ENCODE results near the gene FHAD1.
"Not testable (repeated sequence)": the region's sequence is repeated elsewhere in the genome, so short reads cannot be mapped to it uniquely, and the experiment has no call there.

The FHAD1 gene

GRCh38 chr1:15287035-15287979, 40.3 kb downstream of the FHAD1 start:
- Histone ChIP-seq H3K4me3 (ENCODE audit: low read length) (no peak overlapping the region), H3K27me3 (ENCODE audit: control insufficient read depth, insufficient read depth, low read length) (peaks cover 22% of the 10 kb centered on the region), H3K9ac (ENCODE audit: low read depth, low read length) (no peak overlapping the region), H3K4me2 (ENCODE audit: low read length) (no peak overlapping the region), H3K9me3 (replicated peaks; ENCODE audit: low read length) (no peaks in the 10 kb centered on the region), H3K4me1 (ENCODE audit: control insufficient read depth, insufficient read depth, low read length) (no peaks in the 10 kb centered on the region), H3K36me3 (ENCODE audit: insufficient read depth, low read length) (no peaks in the 10 kb centered on the region)

- Histone ChIP-seq H3K9ac (ENCODE audit: low read depth, low read length) (no peak overlapping the region), H3K4me3 (ENCODE audit: low read length) (no peak overlapping the region)
These were observed 41.3 kb downstream of the FHAD1 start for GRCh38 chr1:15288173-15288926.

DNA sequence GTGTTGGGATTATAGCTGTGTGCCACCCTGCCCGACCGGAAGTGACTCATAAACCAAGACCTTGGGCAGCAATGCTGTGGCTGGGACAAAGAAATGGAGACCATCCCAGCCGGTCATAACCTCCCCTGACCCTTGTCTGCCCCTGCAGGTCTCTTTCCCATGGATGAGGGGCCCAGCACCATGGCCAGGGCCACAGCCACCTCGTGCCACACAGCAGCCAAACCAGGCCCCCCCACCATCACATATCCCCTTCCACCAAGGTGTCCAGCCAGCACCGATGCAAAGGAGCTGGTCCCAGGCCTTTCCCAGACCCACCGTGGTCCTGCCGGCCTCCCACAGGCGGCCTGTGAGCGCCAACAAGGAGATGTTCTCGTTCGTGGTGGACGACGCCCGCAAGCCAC, 42.2 kb downstream of the FHAD1 start:
- peaks cover 15% of the 10 kb centered on the region for H3K27me3 ChIP-seq (ENCODE audit: control insufficient read depth, insufficient read depth, low read length)
- no peaks in the 10 kb centered on the region for H3K36me3 ChIP-seq (ENCODE audit: insufficient read depth, low read length)
- H3K4me1 ChIP-seq (ENCODE audit: control insufficient read depth, insufficient read depth, low read length), result no peaks in the 10 kb centered on the region
- H3K9ac ChIP-seq (ENCODE audit: low read depth, low read length), result no peak overlapping the region
- H3K4me3 ChIP-seq (ENCODE audit: low read length), result no peak overlapping the region
- no peaks in the 10 kb centered on the region for H3K9me3 ChIP-seq (replicated peaks; ENCODE audit: low read length)
- H3K4me2 ChIP-seq (ENCODE audit: low read length), result no peak overlapping the region

More at GRCh38 chr1:15288173-15288926, 41.3 kb downstream of the FHAD1 start:
- H3K9me3 ChIP-seq (replicated peaks; ENCODE audit: low read length), result no peaks in the 10 kb centered on the region
- H3K4me1 ChIP-seq (ENCODE audit: control insufficient read depth, insufficient read depth, low read length), result no peaks in the 10 kb centered on the region
- H3K4me2 ChIP-seq (ENCODE audit: low read length), result no peak overlapping the region
- no peaks in the 10 kb centered on the region for H3K36me3 ChIP-seq (ENCODE audit: insufficient read depth, low read length)
- peaks cover 15% of the 10 kb centered on the region for H3K27me3 ChIP-seq (ENCODE audit: control insufficient read depth, insufficient read depth, low read length)

DNA sequence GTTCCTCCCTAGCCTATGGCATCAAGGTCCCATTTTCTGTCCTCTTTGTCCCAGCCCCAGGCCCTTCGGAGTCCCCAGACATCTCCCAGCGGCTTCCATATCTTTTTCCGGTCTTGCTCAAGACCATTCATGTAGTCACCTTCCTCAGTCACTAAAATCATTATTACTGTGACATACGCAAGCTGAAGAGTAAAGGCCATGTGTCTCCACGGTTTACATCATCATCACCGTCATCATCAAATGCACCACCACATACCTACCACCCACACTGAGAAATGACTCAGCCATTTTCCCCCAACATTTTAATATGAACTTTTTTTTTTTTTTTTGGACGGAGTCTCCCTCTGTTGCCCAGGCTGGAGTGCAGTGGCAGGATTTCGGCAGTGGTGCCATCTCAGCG, 43.4 kb downstream of the FHAD1 start:
- H3K9me3 ChIP-seq (replicated peaks; ENCODE audit: low read length), result no peaks in the 10 kb centered on the region
- H3K4me3 ChIP-seq (ENCODE audit: low read length), result no peak overlapping the region
- peaks cover 15% of the 10 kb centered on the region for H3K27me3 ChIP-seq (ENCODE audit: control insufficient read depth, insufficient read depth, low read length)
- no peak overlapping the region for H3K4me2 ChIP-seq (ENCODE audit: low read length)
- no peak overlapping the region for H3K9ac ChIP-seq (ENCODE audit: low read depth, low read length)
- no peaks in the 10 kb centered on the region for H3K36me3 ChIP-seq (ENCODE audit: insufficient read depth, low read length)
- H3K4me1 ChIP-seq (ENCODE audit: control insufficient read depth, insufficient read depth, low read length), result no peaks in the 10 kb centered on the region

DNA sequence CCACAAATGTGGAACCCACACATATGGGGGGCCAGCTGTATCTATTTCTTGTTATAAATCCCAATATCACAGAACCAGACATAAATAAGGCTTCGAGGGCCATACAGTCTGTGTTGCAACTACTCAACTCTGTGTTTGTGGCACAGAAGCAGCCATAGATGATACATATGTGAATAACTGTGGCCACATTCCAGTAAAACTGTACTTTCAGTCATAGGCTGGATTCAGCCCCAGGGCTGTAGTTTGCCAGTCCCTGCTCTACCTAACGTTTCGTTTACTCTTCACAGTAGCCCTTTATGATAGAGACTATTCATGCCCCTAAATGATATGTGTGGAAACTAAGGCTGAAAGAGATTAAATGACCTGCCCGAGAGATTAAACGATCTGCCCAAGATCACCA, 48.7 kb downstream of the FHAD1 start:
- H3K4me3 ChIP-seq (ENCODE audit: low read length), result no peak overlapping the region
- H3K4me2 ChIP-seq (ENCODE audit: low read length), result no peak overlapping the region
- no peak overlapping the region for H3K9ac ChIP-seq (ENCODE audit: low read depth, low read length)
- no peaks in the 10 kb centered on the region for H3K9me3 ChIP-seq (replicated peaks; ENCODE audit: low read length)
- H3K36me3 ChIP-seq (ENCODE audit: insufficient read depth, low read length), result no peaks in the 10 kb centered on the region
- peaks cover 17% of the 10 kb centered on the region for H3K27me3 ChIP-seq (ENCODE audit: control insufficient read depth, insufficient read depth, low read length)
- no peaks in the 10 kb centered on the region for H3K4me1 ChIP-seq (ENCODE audit: control insufficient read depth, insufficient read depth, low read length)

GRCh38 chr1:15296585-15297321, 49.7 kb downstream of the FHAD1 start:
- no peaks in the 10 kb centered on the region for H3K4me1 ChIP-seq (ENCODE audit: control insufficient read depth, insufficient read depth, low read length)
- H3K4me3 ChIP-seq (ENCODE audit: low read length), result no peak overlapping the region

GRCh38 chr1:15297975-15298374, 51.0 kb downstream of the FHAD1 start:
- not testable (repeated sequence) for H3K9ac ChIP-seq (ENCODE audit: low read depth, low read length); H3K4me1 ChIP-seq (ENCODE audit: control insufficient read depth, insufficient read depth, low read length); H3K9me3 ChIP-seq (replicated peaks; ENCODE audit: low read length); H3K36me3 ChIP-seq (ENCODE audit: insufficient read depth, low read length); H3K4me3 ChIP-seq (ENCODE audit: low read length); H3K4me2 ChIP-seq (ENCODE audit: low read length)
- H3K27me3 ChIP-seq (ENCODE audit: control insufficient read depth, insufficient read depth, low read length), result peaks cover 17% of the 10 kb centered on the region

More at GRCh38 chr1:15296585-15297321, 49.7 kb downstream of the FHAD1 start:
- Histone ChIP-seq H3K27me3 (ENCODE audit: control insufficient read depth, insufficient read depth, low read length) (peaks cover 17% of the 10 kb centered on the region), H3K9me3 (replicated peaks; ENCODE audit: low read length) (no peaks in the 10 kb centered on the region), H3K36me3 (ENCODE audit: insufficient read depth, low read length) (no peaks in the 10 kb centered on the region), H3K4me2 (ENCODE audit: low read length) (no peak overlapping the region), H3K9ac (ENCODE audit: low read depth, low read length) (no peak overlapping the region)

DNA sequence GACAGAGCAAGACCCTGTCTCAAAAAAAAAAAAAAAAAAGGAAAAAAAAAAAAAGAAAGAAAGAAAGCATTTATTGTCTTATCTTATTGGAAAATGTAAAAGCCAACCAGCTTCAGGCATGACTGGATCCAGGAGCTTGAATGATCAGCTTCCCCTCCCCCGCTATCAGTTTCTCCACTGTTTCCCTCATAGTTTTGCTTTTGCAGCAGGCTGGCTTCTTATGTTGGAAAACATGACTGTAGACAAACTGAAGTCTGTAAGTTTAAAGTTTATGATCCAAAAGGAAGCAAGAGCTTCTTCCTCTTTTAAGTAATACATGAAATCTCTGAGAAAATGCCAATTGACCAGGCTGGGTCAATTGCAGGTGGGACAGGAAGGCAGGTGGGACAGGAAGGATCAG, 52.2 kb downstream of the FHAD1 start:
- Histone ChIP-seq H3K27me3 (ENCODE audit: control insufficient read depth, insufficient read depth, low read length) (peaks cover 17% of the 10 kb centered on the region), H3K36me3 (ENCODE audit: insufficient read depth, low read length) (no peaks in the 10 kb centered on the region), H3K4me3 (ENCODE audit: low read length) (no peak overlapping the region), H3K4me1 (ENCODE audit: control insufficient read depth, insufficient read depth, low read length) (no peaks in the 10 kb centered on the region), H3K4me2 (ENCODE audit: low read length) (no peak overlapping the region), H3K9ac (ENCODE audit: low read depth, low read length) (no peak overlapping the region), H3K9me3 (replicated peaks; ENCODE audit: low read length) (no peaks in the 10 kb centered on the region)

DNA sequence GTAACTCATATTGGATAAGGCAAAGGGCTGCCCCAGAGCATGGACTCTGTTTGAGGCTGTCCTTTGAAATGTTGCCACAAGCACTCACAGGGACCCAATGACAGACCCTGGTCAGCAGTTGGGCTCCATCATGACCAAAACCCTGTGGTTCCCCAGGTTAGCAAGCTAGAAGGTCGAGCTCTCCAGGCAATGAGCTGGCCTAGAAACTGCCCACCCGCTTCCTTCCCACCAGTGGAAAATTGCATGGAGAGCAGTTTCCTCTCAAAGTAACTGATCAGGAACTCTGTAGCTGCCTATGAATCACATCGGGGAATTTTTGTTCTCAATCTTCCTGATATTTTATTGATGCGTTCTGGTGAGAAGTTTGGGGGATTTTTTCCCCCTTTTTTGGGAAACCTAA, 52.8 kb downstream of the FHAD1 start:
- H3K9me3 ChIP-seq (replicated peaks; ENCODE audit: low read length), result no peaks in the 10 kb centered on the region
- no peaks in the 10 kb centered on the region for H3K36me3 ChIP-seq (ENCODE audit: insufficient read depth, low read length)
- no peak overlapping the region for H3K4me3 ChIP-seq (ENCODE audit: low read length)
- H3K4me2 ChIP-seq (ENCODE audit: low read length), result no peak overlapping the region
- peaks cover 17% of the 10 kb centered on the region for H3K27me3 ChIP-seq (ENCODE audit: control insufficient read depth, insufficient read depth, low read length)
- no peak overlapping the region for H3K9ac ChIP-seq (ENCODE audit: low read depth, low read length)
- no peaks in the 10 kb centered on the region for H3K4me1 ChIP-seq (ENCODE audit: control insufficient read depth, insufficient read depth, low read length)

GRCh38 chr1:15303935-15304334, 56.9 kb downstream of the FHAD1 start:
- Histone ChIP-seq H3K9me3 (replicated peaks; ENCODE audit: low read length) (no peaks in the 10 kb centered on the region), H3K27me3 (ENCODE audit: control insufficient read depth, insufficient read depth, low read length) (peaks cover 10% of the 10 kb centered on the region), H3K36me3 (ENCODE audit: insufficient read depth, low read length) (no peaks in the 10 kb centered on the region), H3K4me3 (ENCODE audit: low read length) (no peak overlapping the region), H3K4me2 (ENCODE audit: low read length) (no peak overlapping the region), H3K4me1 (ENCODE audit: control insufficient read depth, insufficient read depth, low read length) (peaks cover 6% of the 10 kb centered on the region), H3K9ac (ENCODE audit: low read depth, low read length) (no peak overlapping the region)

All from skeletal muscle satellite cell (primary cell).